ENCODE measurements around the gene OTOA. TPM values are rescaled to one million over a fixed set of nuclear protein-coding genes. Genes with fewer than 3 reads are reported as not detected.

Gene OTOA
- total RNA-seq, 1 experiment from 2014 or later, result 0.11 TPM

- Histone ChIP-seq H3K4me1 (ENCODE audit: insufficient read depth, low read length) (no peaks in the 10 kb centered on the region), H2AFZ (ENCODE audit: low read length) (no peak overlapping the region), H3K9ac (ENCODE audit: extremely low read depth, insufficient read length, low read length) (no peak overlapping the region), H4K91ac (ENCODE audit: insufficient read length, low read depth, low read length) (no peak overlapping the region), H2BK5ac (ENCODE audit: insufficient read length, low read length) (no peak overlapping the region), H2AK5ac (ENCODE audit: insufficient read length, low read length) (no peak overlapping the region), H3K4ac (ENCODE audit: low read depth, low read length) (no peak overlapping the region), H3K27ac (ENCODE audit: insufficient read length, low read depth, low read length) (no peak overlapping the region), H4K5ac (ENCODE audit: insufficient read length, low read depth, low read length) (no peak overlapping the region), H3K79me2 (ENCODE audit: insufficient read depth, low read length) (no peaks in the 10 kb centered on the region; the same call in 1 of the 2 replicates), H4K8ac (replicated peaks; ENCODE audit: insufficient read length, low read depth, low read length) (no peak overlapping the region), H3T11ph (ENCODE audit: low read length) (no peak overlapping the region), H3K4me2 (ENCODE audit: insufficient read depth, insufficient read length, low read length) (no peak overlapping the region), H3K23ac (ENCODE audit: insufficient read length, low read depth, low read length) (no peak overlapping the region), H2BK12ac (ENCODE audit: insufficient read length, low read depth, low read length) (no peak overlapping the region), H3K18ac (ENCODE audit: insufficient read length, low read depth, low read length) (no peak overlapping the region), H3K79me1 (ENCODE audit: insufficient read depth, low read depth, low read length, poor library complexity, severe bottlenecking) (no peaks in the 10 kb centered on the region), H3K14ac (ENCODE audit: insufficient read depth, low read length) (no peak overlapping the region), H2BK120ac (ENCODE audit: low read depth, low read length, poor library complexity, severe bottlenecking) (no peak overlapping the region), H3K23me2 (ENCODE audit: insufficient read length, low read depth, low read length, poor library complexity, severe bottlenecking) (no peaks in the 10 kb centered on the region), H2BK15ac (ENCODE audit: low read depth, low read length) (no peak overlapping the region), H2BK20ac (ENCODE audit: low read depth, low read length, poor library complexity, severe bottlenecking) (no peak overlapping the region), H3K9me3 (ENCODE audit: control insufficient read depth, low read depth, low read length) (no peaks in the 10 kb centered on the region), H3K56ac (ENCODE audit: insufficient read length, low read depth, low read length) (no peak overlapping the region), H3K27me3 (ENCODE audit: insufficient read depth, low read length) (no peaks in the 10 kb centered on the region), H4K20me1 (ENCODE audit: control insufficient read depth, insufficient read depth, insufficient read length) (no peaks in the 10 kb centered on the region)
- H3K9me3 Mint-ChIP-seq, result no peaks in the 10 kb centered on the region
- H3K36me3 Mint-ChIP-seq (ENCODE audit: insufficient read depth in 1 of 3, low read depth in 3 of 3), result no peaks in the 10 kb centered on the region
- H3K27me3 Mint-ChIP-seq (ENCODE audit: low read depth), result no peaks in the 10 kb centered on the region
- no peak overlapping the region for H3K4me3 Mint-ChIP-seq
- no peak overlapping the region for H3K27ac Mint-ChIP-seq
- no peak for TF ChIP-seq CTCF (conservative IDR thresholded peaks at IDR 0.05)
- WGBS (ENCODE audit: extremely low coverage, insufficient read length, low lambda C conversion rate), result no CpG with 5 or more reads among the region's 7 CpGs
- no peak for DNase-seq
- no peaks in the 10 kb centered on the region for H3K4me1 Mint-ChIP-seq
Observed at GRCh38 chr16:21642861-21643260, 20.9 kb upstream of the OTOA start.

Measured in H9 (cell line).